ENCODE results near the gene TOX3. TPM values are rescaled to one million over a fixed set of nuclear protein-coding genes. Genes with fewer than 3 reads are reported as not detected.
A peak's percentile ranks its signal among the peaks of the same experiment; 100 is the strongest.

TOX3 gene
- polyA plus RNA-seq, 1 donor = 10.9 TPM

- Histone ChIP-seq H3K27me3 (ENCODE audit: control insufficient read depth, insufficient read depth, low read length) (no peaks in the 10 kb centered on the region), H3K36me3 (ENCODE audit: control insufficient read depth, insufficient read depth, low read length) (no peaks in the 10 kb centered on the region), H3K27ac (ENCODE audit: low read length) (no peak overlapping the region), H3K4me1 (ENCODE audit: control insufficient read depth, insufficient read depth, low read length) (no peaks in the 10 kb centered on the region), H3K4me3 (ENCODE audit: low read length) (no peak overlapping the region), H3K9me3 (ENCODE audit: control insufficient read depth, low read depth, low read length) (no peaks in the 10 kb centered on the region)
- DNase-seq = no peak
- WGBS (ENCODE audit: insufficient coverage, low lambda C conversion rate) = 94% methylated on average over 3 of the region's 4 CpGs
Observed at GRCh38 chr16:52515068-52515671, 31.8 kb downstream of the TOX3 start.

- Histone ChIP-seq H3K4me3 (ENCODE audit: low read length) (no peak overlapping the region), H3K36me3 (ENCODE audit: control insufficient read depth, insufficient read depth, low read length) (no peaks in the 10 kb centered on the region), H3K27ac (ENCODE audit: low read length) (no peak overlapping the region), H3K4me1 (ENCODE audit: control insufficient read depth, insufficient read depth, low read length) (no peaks in the 10 kb centered on the region), H3K9me3 (ENCODE audit: control insufficient read depth, low read depth, low read length) (no peaks in the 10 kb centered on the region), H3K27me3 (ENCODE audit: control insufficient read depth, insufficient read depth, low read length) (no peaks in the 10 kb centered on the region)
- DNase-seq = no peak
- 90% methylated on average over 3 of the region's 4 CpGs for WGBS (ENCODE audit: insufficient coverage, low lambda C conversion rate)
Observed at GRCh38 chr16:52512297-52512987, 34.5 kb downstream of the TOX3 start.

GRCh38 chr16:52501746-52502145 lies 45.2 kb downstream of the TOX3 start:
- Histone ChIP-seq H3K27me3 (ENCODE audit: control insufficient read depth, insufficient read depth, low read length) (no peaks in the 10 kb centered on the region), H3K36me3 (ENCODE audit: control insufficient read depth, insufficient read depth, low read length) (no peaks in the 10 kb centered on the region), H3K27ac (ENCODE audit: low read length) (no peak overlapping the region), H3K9me3 (ENCODE audit: control insufficient read depth, low read depth, low read length) (no peaks in the 10 kb centered on the region), H3K4me1 (ENCODE audit: control insufficient read depth, insufficient read depth, low read length) (no peaks in the 10 kb centered on the region), H3K4me3 (ENCODE audit: low read length) (no peak overlapping the region)
- WGBS (ENCODE audit: insufficient coverage, low lambda C conversion rate) = no CpG with 5 or more reads among the region's 4 CpGs
- DNase-seq = no peak

GRCh38 chr16:52500963-52501362 lies 46.0 kb downstream of the TOX3 start:
- H3K9me3 ChIP-seq (ENCODE audit: control insufficient read depth, low read depth, low read length) = no peaks in the 10 kb centered on the region
- H3K4me1 ChIP-seq (ENCODE audit: control insufficient read depth, insufficient read depth, low read length) = no peaks in the 10 kb centered on the region
- DNase-seq = no peak
- no peak overlapping the region for H3K27ac ChIP-seq (ENCODE audit: low read length)
- H3K36me3 ChIP-seq (ENCODE audit: control insufficient read depth, insufficient read depth, low read length) = no peaks in the 10 kb centered on the region
- H3K27me3 ChIP-seq (ENCODE audit: control insufficient read depth, insufficient read depth, low read length) = no peaks in the 10 kb centered on the region
- H3K4me3 ChIP-seq (ENCODE audit: low read length) = no peak overlapping the region

- Histone ChIP-seq H3K9me3 (ENCODE audit: control insufficient read depth, low read depth, low read length) (no peaks in the 10 kb centered on the region), H3K36me3 (ENCODE audit: control insufficient read depth, insufficient read depth, low read length) (no peaks in the 10 kb centered on the region), H3K27me3 (ENCODE audit: control insufficient read depth, insufficient read depth, low read length) (no peaks in the 10 kb centered on the region), H3K27ac (ENCODE audit: low read length) (no peak overlapping the region), H3K4me3 (ENCODE audit: low read length) (no peak overlapping the region), H3K4me1 (ENCODE audit: control insufficient read depth, insufficient read depth, low read length) (no peaks in the 10 kb centered on the region)
- DNase-seq = no peak
- WGBS (ENCODE audit: insufficient coverage, low lambda C conversion rate) = 74% methylated on average over 3 of the region's 5 CpGs
Observed at GRCh38 chr16:52499060-52499440, 47.9 kb downstream of the TOX3 start.

- Histone ChIP-seq H3K27me3 (ENCODE audit: control insufficient read depth, insufficient read depth, low read length) (no peaks in the 10 kb centered on the region), H3K4me1 (ENCODE audit: control insufficient read depth, insufficient read depth, low read length) (peaks cover 3% of the 10 kb centered on the region), H3K36me3 (ENCODE audit: control insufficient read depth, insufficient read depth, low read length) (no peaks in the 10 kb centered on the region), H3K27ac (ENCODE audit: low read length) (no peak overlapping the region), H3K4me3 (ENCODE audit: low read length) (no peak overlapping the region), H3K9me3 (ENCODE audit: control insufficient read depth, low read depth, low read length) (no peaks in the 10 kb centered on the region)
- WGBS (ENCODE audit: insufficient coverage, low lambda C conversion rate) = 100% methylated on average over 1 of the region's 16 CpGs
- no peak for DNase-seq
Observed at GRCh38 chr16:52498328-52499059, 48.4 kb downstream of the TOX3 start.

GRCh38 chr16:52497067-52497816 lies 49.7 kb downstream of the TOX3 start:
- no peaks in the 10 kb centered on the region for H3K9me3 ChIP-seq (ENCODE audit: control insufficient read depth, low read depth, low read length)
- H3K27me3 ChIP-seq (ENCODE audit: control insufficient read depth, insufficient read depth, low read length) = no peaks in the 10 kb centered on the region
- no peak overlapping the region for H3K27ac ChIP-seq (ENCODE audit: low read length)
- no peaks in the 10 kb centered on the region for H3K36me3 ChIP-seq (ENCODE audit: control insufficient read depth, insufficient read depth, low read length)
- no peak overlapping the region for H3K4me3 ChIP-seq (ENCODE audit: low read length)
- peaks cover 5% of the 10 kb centered on the region for H3K4me1 ChIP-seq (ENCODE audit: control insufficient read depth, insufficient read depth, low read length)
- no CpG with 5 or more reads among the region's 1 CpG for WGBS (ENCODE audit: insufficient coverage, low lambda C conversion rate)
- peak; percentile 16 to 49 for DNase-seq

- Histone ChIP-seq H3K4me1 (ENCODE audit: control insufficient read depth, insufficient read depth, low read length) (peaks cover 5% of the 10 kb centered on the region), H3K27ac (ENCODE audit: low read length) (no peak overlapping the region), H3K36me3 (ENCODE audit: control insufficient read depth, insufficient read depth, low read length) (no peaks in the 10 kb centered on the region), H3K9me3 (ENCODE audit: control insufficient read depth, low read depth, low read length) (no peaks in the 10 kb centered on the region), H3K27me3 (ENCODE audit: control insufficient read depth, insufficient read depth, low read length) (no peaks in the 10 kb centered on the region), H3K4me3 (ENCODE audit: low read length) (no peak overlapping the region)
- 23% methylated on average over 4 of the region's 6 CpGs for WGBS (ENCODE audit: insufficient coverage, low lambda C conversion rate)
- peak; percentile 10 to 37 for DNase-seq
Observed at GRCh38 chr16:52496051-52496876, 50.7 kb downstream of the TOX3 start.

- DNase-seq = no peak
- Histone ChIP-seq H3K27ac (ENCODE audit: low read length) (no peak overlapping the region), H3K4me1 (ENCODE audit: control insufficient read depth, insufficient read depth, low read length) (peaks cover 5% of the 10 kb centered on the region), H3K27me3 (ENCODE audit: control insufficient read depth, insufficient read depth, low read length) (no peaks in the 10 kb centered on the region), H3K36me3 (ENCODE audit: control insufficient read depth, insufficient read depth, low read length) (no peaks in the 10 kb centered on the region), H3K9me3 (ENCODE audit: control insufficient read depth, low read depth, low read length) (no peaks in the 10 kb centered on the region), H3K4me3 (ENCODE audit: low read length) (no peak overlapping the region)
- no CpG with 5 or more reads among the region's 3 CpGs for WGBS (ENCODE audit: insufficient coverage, low lambda C conversion rate)
Observed at GRCh38 chr16:52494621-52495020, 52.3 kb downstream of the TOX3 start.

- no peak overlapping the region for H3K27ac ChIP-seq (ENCODE audit: low read length)
- no peak for DNase-seq
- H3K4me3 ChIP-seq (ENCODE audit: low read length) = no peak overlapping the region
- no peaks in the 10 kb centered on the region for H3K9me3 ChIP-seq (ENCODE audit: control insufficient read depth, low read depth, low read length)
- 58% methylated on average over 3 of the region's 4 CpGs for WGBS (ENCODE audit: insufficient coverage, low lambda C conversion rate)
- no peaks in the 10 kb centered on the region for H3K36me3 ChIP-seq (ENCODE audit: control insufficient read depth, insufficient read depth, low read length)
- H3K4me1 ChIP-seq (ENCODE audit: control insufficient read depth, insufficient read depth, low read length) = peaks cover 5% of the 10 kb centered on the region
- H3K27me3 ChIP-seq (ENCODE audit: control insufficient read depth, insufficient read depth, low read length) = no peaks in the 10 kb centered on the region
Observed at GRCh38 chr16:52494145-52494544, 52.8 kb downstream of the TOX3 start.

Measured in large intestine (tissue), 3 donors.